Measurements from ENCODE around the gene ELP4.

The ELP4 gene

GRCh38 chr11:31815711-31816467 lies 306.3 kb downstream of the ELP4 start:
- DNase-seq: no peak

GRCh38 chr11:31816468-31817053 lies 307.0 kb downstream of the ELP4 start:
- DNase-seq: no peak

GRCh38 chr11:31817054-31817620 lies 307.6 kb downstream of the ELP4 start:
- DNase-seq: no peak

GRCh38 chr11:31817621-31818424 lies 308.3 kb downstream of the ELP4 start:
- DNase-seq: no peak

- DNase-seq: no peak
Observed at GRCh38 chr11:31818425-31818755, 308.8 kb downstream of the ELP4 start.

GRCh38 chr11:31818874-31819331 lies 309.3 kb downstream of the ELP4 start:
- DNase-seq: no peak

GRCh38 chr11:31819621-31820437 lies 310.3 kb downstream of the ELP4 start:
- no peak for DNase-seq

GRCh38 chr11:31820438-31820818 lies 310.9 kb downstream of the ELP4 start:
- DNase-seq: no peak

GRCh38 chr11:31821235-31821764 lies 311.7 kb downstream of the ELP4 start:
- no peak for DNase-seq

GRCh38 chr11:31821766-31822165 lies 312.2 kb downstream of the ELP4 start:
- DNase-seq: no peak

- no peak for DNase-seq
Observed at GRCh38 chr11:31822175-31822926, 312.8 kb downstream of the ELP4 start.

- no peak for DNase-seq
Observed at GRCh38 chr11:31822927-31823643, 313.5 kb downstream of the ELP4 start.

GRCh38 chr11:31823644-31824331 lies 314.2 kb downstream of the ELP4 start:
- no peak for DNase-seq

GRCh38 chr11:31824332-31824878 lies 314.8 kb downstream of the ELP4 start:
- no peak for DNase-seq

GRCh38 chr11:31824879-31825837 lies 315.6 kb downstream of the ELP4 start:
- no peak for DNase-seq

GRCh38 chr11:31825838-31826484 lies 316.4 kb downstream of the ELP4 start:
- no peak for DNase-seq

GRCh38 chr11:31826536-31827438 lies 317.2 kb downstream of the ELP4 start:
- DNase-seq: no peak

Data from activated naive CD4-positive, alpha-beta T cell treated with anti-CD3 and anti-CD28 coated beads, Interleukin-2, amount 50 U/mL, for 16 hours (primary cell).